Effector memory CD4-positive, alpha-beta T cell (primary cell): ENCODE measurements around the gene GRID1.

Experiments
- DNase-seq, 3 donors: peaks; one replicate each; pipeline ENCODE4 v3.0.0-alpha.2; 2020
- H3K27ac ChIP-seq: 2 replicates; pipeline ENCODE4 v1.7.0; 2013; ENCODE audit warnings: mild to moderate bottlenecking, low read length, moderate library complexity; ENCODE audit not compliant: insufficient read depth, poor library complexity, severe bottlenecking
- H3K27me3 ChIP-seq: replicated peaks from 2 replicates; pipeline ENCODE4 v1.7.0; 2013; ENCODE audit warnings: mild to moderate bottlenecking, low read length; ENCODE audit not compliant: insufficient read depth, control insufficient read depth, poor library complexity, severe bottlenecking
- H3K36me3 ChIP-seq: 2 replicates; pipeline ENCODE4 v1.7.0; 2013; ENCODE audit warnings: mild to moderate bottlenecking, low read length, moderate library complexity; ENCODE audit not compliant: control insufficient read depth, insufficient read depth
- H3K4me1 ChIP-seq: 2 replicates; pipeline ENCODE4 v1.7.0; 2013; ENCODE audit warnings: low read length, mild to moderate bottlenecking; ENCODE audit not compliant: control insufficient read depth, insufficient read depth, poor library complexity, severe bottlenecking
- H3K4me3 ChIP-seq: 2 replicates; pipeline ENCODE4 v1.7.0; 2013; ENCODE audit warnings: low read length, low read depth, mild to moderate bottlenecking; ENCODE audit not compliant: insufficient read depth, poor library complexity, severe bottlenecking
- H3K9me3 ChIP-seq: 2 replicates; pipeline ENCODE4 v1.7.0; 2013; ENCODE audit warnings: mild to moderate bottlenecking, low read length, moderate library complexity; ENCODE audit not compliant: control insufficient read depth

Gene GRID1

GRCh38 chr10:86020134-86020533, 346.5 kb downstream of the GRID1 start:
- DNase-seq = no peak
- Histone ChIP-seq H3K36me3 (no peaks in the 10 kb centered on the region), H3K27ac (no peak overlapping the region), H3K27me3 (no peaks in the 10 kb centered on the region), H3K4me3 (no peak overlapping the region), H3K9me3 (no peaks in the 10 kb centered on the region), H3K4me1 (no peaks in the 10 kb centered on the region)

- Histone ChIP-seq H3K27ac (no peak overlapping the region), H3K36me3 (no peaks in the 10 kb centered on the region), H3K27me3 (no peaks in the 10 kb centered on the region), H3K9me3 (no peaks in the 10 kb centered on the region), H3K4me3 (no peak overlapping the region), H3K4me1 (no peaks in the 10 kb centered on the region)
- DNase-seq = no peak
These were observed 347.5 kb downstream of the GRID1 start for GRCh38 chr10:86019141-86019540.

- no peaks in the 10 kb centered on the region for H3K9me3 ChIP-seq
- no peaks in the 10 kb centered on the region for H3K36me3 ChIP-seq
- no peak overlapping the region for H3K27ac ChIP-seq
- no peaks in the 10 kb centered on the region for H3K27me3 ChIP-seq
- H3K4me3 ChIP-seq = no peak overlapping the region
- no peaks in the 10 kb centered on the region for H3K4me1 ChIP-seq
- no peak for DNase-seq
These were observed 347.9 kb downstream of the GRID1 start for GRCh38 chr10:86018735-86019058.

- Histone ChIP-seq H3K9me3 (no peaks in the 10 kb centered on the region), H3K27ac (no peak overlapping the region), H3K4me1 (no peaks in the 10 kb centered on the region), H3K27me3 (no peaks in the 10 kb centered on the region), H3K4me3 (no peak overlapping the region), H3K36me3 (no peaks in the 10 kb centered on the region)
- no peak for DNase-seq
These were observed 348.5 kb downstream of the GRID1 start for GRCh38 chr10:86017841-86018734.

- no peaks in the 10 kb centered on the region for H3K36me3 ChIP-seq
These were observed 353.0 kb downstream of the GRID1 start for GRCh38 chr10:86013568-86013967.

GRCh38 chr10:86007171-86007570, 359.4 kb downstream of the GRID1 start:
- Histone ChIP-seq H3K4me3 (no peak overlapping the region), H3K27me3 (no peaks in the 10 kb centered on the region), H3K4me1 (no peaks in the 10 kb centered on the region), H3K27ac (no peak overlapping the region), H3K36me3 (no peaks in the 10 kb centered on the region), H3K9me3 (no peaks in the 10 kb centered on the region)
- DNase-seq = no peak

More at GRCh38 chr10:86013568-86013967, 353.0 kb downstream of the GRID1 start:
- H3K27ac ChIP-seq = no peak overlapping the region
- no peak for DNase-seq
- H3K4me3 ChIP-seq = no peak overlapping the region
- H3K9me3 ChIP-seq = no peaks in the 10 kb centered on the region
- no peaks in the 10 kb centered on the region for H3K4me1 ChIP-seq
- H3K27me3 ChIP-seq = no peaks in the 10 kb centered on the region

GRCh38 chr10:86004337-86004736, 362.3 kb downstream of the GRID1 start:
- Histone ChIP-seq H3K27ac (no peak overlapping the region), H3K9me3 (no peaks in the 10 kb centered on the region), H3K4me1 (no peaks in the 10 kb centered on the region), H3K36me3 (no peaks in the 10 kb centered on the region), H3K4me3 (no peak overlapping the region), H3K27me3 (no peaks in the 10 kb centered on the region)
- no peak for DNase-seq

GRCh38 chr10:86003201-86003621, 363.4 kb downstream of the GRID1 start:
- Histone ChIP-seq H3K4me3 (no peak overlapping the region), H3K36me3 (no peaks in the 10 kb centered on the region), H3K9me3 (no peaks in the 10 kb centered on the region), H3K27ac (no peak overlapping the region), H3K4me1 (no peaks in the 10 kb centered on the region), H3K27me3 (no peaks in the 10 kb centered on the region)
- no peak for DNase-seq

- no peak overlapping the region for H3K4me3 ChIP-seq
- H3K27ac ChIP-seq = no peak overlapping the region
- no peaks in the 10 kb centered on the region for H3K9me3 ChIP-seq
- H3K36me3 ChIP-seq = no peaks in the 10 kb centered on the region
- H3K4me1 ChIP-seq = no peaks in the 10 kb centered on the region
- no peak for DNase-seq
- no peaks in the 10 kb centered on the region for H3K27me3 ChIP-seq
These were observed 365.1 kb downstream of the GRID1 start for GRCh38 chr10:86001521-86001920.

GRCh38 chr10:85997544-85997943, 369.1 kb downstream of the GRID1 start:
- H3K9me3 ChIP-seq = no peaks in the 10 kb centered on the region
- H3K4me3 ChIP-seq = no peak overlapping the region
- no peak overlapping the region for H3K27ac ChIP-seq
- DNase-seq = no peak
- no peaks in the 10 kb centered on the region for H3K4me1 ChIP-seq
- H3K36me3 ChIP-seq = no peaks in the 10 kb centered on the region
- H3K27me3 ChIP-seq = peaks cover 4% of the 10 kb centered on the region
